ENCODE measurements around the gene NECAB3. TPM values are rescaled to one million over a fixed set of nuclear protein-coding genes. Genes with fewer than 3 reads are reported as not detected.

NECAB3 gene
- total and polyA plus RNA-seq, 2 donors (not counting 1 experiment from before 2014, with no cell fraction given), result 8.5 to 11.8 TPM

GRCh38 chr20:33609504-33609903, 64.7 kb downstream of the NECAB3 start:
- Histone ChIP-seq H4K20me1 (ENCODE audit: control insufficient read depth, insufficient read depth, low read length, poor library complexity, severe bottlenecking) (no peaks in the 10 kb centered on the region), H3K4me1 (ENCODE audit: control insufficient read depth in 2 of 2, insufficient read depth in 2 of 2, low read length in 2 of 2) (peaks cover 54 to 57% of the 10 kb centered on the region in 2 donors), H3K79me2 (ENCODE audit: control insufficient read depth, insufficient read depth, low read length) (peaks cover 18% of the 10 kb centered on the region), H3K4me2 (replicated peaks; ENCODE audit: low read depth, low read length, poor library complexity, severe bottlenecking) (peak overlapping the region; percentile 44), H3K36me3 (replicated peaks in 1 of 2; ENCODE audit: control extremely low read depth in 1 of 2, control insufficient read depth in 1 of 2, extremely low read depth in 1 of 2, insufficient read depth in 2 of 2, low read length in 1 of 2) (peaks cover 0 to 39% of the 10 kb centered on the region in 2 experiments), H2AFZ (ENCODE audit: insufficient read depth, low read depth, low read length, poor library complexity, severe bottlenecking) (no peak overlapping the region), H3K27me3 (replicated peaks in 1 of 4; ENCODE audit: control extremely low read depth in 1 of 4, control insufficient read depth in 3 of 4, insufficient read depth in 4 of 4, low read length in 3 of 4) (no peaks in the 10 kb centered on the region), H3K27ac (ENCODE audit: low read length in 2 of 2) (peak overlapping the region in 1 of 2 donors; percentile 19), H3K9me3 (ENCODE audit: control extremely low read depth in 1 of 3, control insufficient read depth in 2 of 3, insufficient read depth in 1 of 3, low read length in 2 of 3) (no peaks in the 10 kb centered on the region), H3K4me3 (ENCODE audit: control extremely low read depth in 1 of 5, extremely low read depth in 1 of 5, insufficient read depth in 1 of 5, low read depth in 2 of 5, low read length in 4 of 5) (no peak overlapping the region), H3K9ac (ENCODE audit: low read length) (no peak overlapping the region)
- Mint-ChIP-seq H3K9me3 (ENCODE audit: insufficient read depth) (no peaks in the 10 kb centered on the region), H3K4me1 (peaks cover 53% of the 10 kb centered on the region), H3K27ac (peak overlapping the region; percentile 3), H3K4me3 (peak overlapping the region; percentile 20), H3K27me3 (no peaks in the 10 kb centered on the region)
- WGBS (ENCODE audit: insufficient coverage), result 33% methylated on average over 2 of the region's 2 CpGs
- ATAC-seq (ENCODE audit: low read depth) (peak; percentile 31), DNase-seq (peak; percentile 40)
- CTCF ChIA-PET, result interaction anchor here (0.5 to 1.2 kb wide), 4 partner anchors 9 to 152 kb away, joined by 3 to 4 read pairs (median 3); no protein-coding TSS in a partner anchor
- POLR2A ChIA-PET, result interaction anchor here (0.6 kb wide), 2 partner anchors 11 to 514 kb away, joined by 5 to 10 read pairs; no protein-coding TSS in a partner anchor
- intact Hi-C loops (cut with micrococcal nuclease), result loop anchor here (10.0 kb wide), 1 partner anchor 115 kb away; the partner anchor contains the start of gene CBFA2T2
- TF ChIP-seq EZH2 (IDR thresholded peaks at IDR 0.05; ENCODE audit: borderline replicate concordance, insufficient read depth, low read depth, low read length, poor library complexity, severe bottlenecking), result no peak
- no peak for TF ChIP-seq CTCF (IDR thresholded peaks at IDR 0.05)

Other genes with a start within 250 kb of the NECAB3 start
- 9.9 and 11.5 TPM in 2 replicates for gene SNTA1, start 230.7 kb downstream of the NECAB3 start, total RNA-seq
- gene SNTA1, start 230.7 kb downstream of the NECAB3 start, polyA plus RNA-seq, result 3.9 and 7.0 TPM in 2 replicates
- gene CBFA2T2, start 184.3 kb downstream of the NECAB3 start, total RNA-seq, result 30.0 and 33.6 TPM in 2 replicates
- 26.9 and 32.3 TPM in 2 replicates for gene CBFA2T2, start 184.3 kb downstream of the NECAB3 start, polyA plus RNA-seq
- 0.27 and 0.44 TPM in 2 replicates for gene C20orf144, start 12.1 kb downstream of the NECAB3 start, total RNA-seq
- gene C20orf144, start 12.1 kb downstream of the NECAB3 start, polyA plus RNA-seq, result 0.14 and 0.27 TPM in 2 replicates
- gene ACTL10, start 7.5 kb downstream of the NECAB3 start, total RNA-seq, result 6.3 and 9.0 TPM in 2 replicates
- gene ACTL10, start 7.5 kb downstream of the NECAB3 start, polyA plus RNA-seq, result 0.74 and 1.2 TPM in 2 replicates
- 2.4 and 2.7 TPM in 2 replicates for gene E2F1, start 12.0 kb upstream of the NECAB3 start, total RNA-seq
- gene E2F1, start 12.0 kb upstream of the NECAB3 start, polyA plus RNA-seq, result 2.4 and 3.6 TPM in 2 replicates
- gene PXMP4, start 45.9 kb upstream of the NECAB3 start, total RNA-seq, result 6.6 and 6.8 TPM in 2 replicates
- 2.1 and 5.0 TPM in 2 replicates for gene PXMP4, start 45.9 kb upstream of the NECAB3 start, polyA plus RNA-seq
- 9.1 and 9.9 TPM in 2 replicates for gene ZNF341, start 57.6 kb upstream of the NECAB3 start, total RNA-seq
- gene ZNF341, start 57.6 kb upstream of the NECAB3 start, polyA plus RNA-seq, result 10.0 and 10.9 TPM in 2 replicates
- gene CHMP4B, start 136.9 kb upstream of the NECAB3 start, total RNA-seq, result 81.6 and 83.9 TPM in 2 replicates
- gene CHMP4B, start 136.9 kb upstream of the NECAB3 start, polyA plus RNA-seq, result 62.3 and 93.4 TPM in 2 replicates

Measured in B cell (primary cell).